GM21528 (cell line): ENCODE data around the gene HOXD9.

Experiments used
- ATAC-seq: cut with Tn5 transposase; IDR thresholded peaks from one replicate; pipeline ENCODE4 v1.9.1; 2021; ENCODE audit warnings: mild to moderate bottlenecking, moderate library complexity; ENCODE audit not compliant: unreplicated experiment, low FRiP score

The HOXD9 gene

GRCh38 chr2:176109192-176109901 lies 13.2 kb upstream of the HOXD9 start:
- no peak for ATAC-seq

DNA sequence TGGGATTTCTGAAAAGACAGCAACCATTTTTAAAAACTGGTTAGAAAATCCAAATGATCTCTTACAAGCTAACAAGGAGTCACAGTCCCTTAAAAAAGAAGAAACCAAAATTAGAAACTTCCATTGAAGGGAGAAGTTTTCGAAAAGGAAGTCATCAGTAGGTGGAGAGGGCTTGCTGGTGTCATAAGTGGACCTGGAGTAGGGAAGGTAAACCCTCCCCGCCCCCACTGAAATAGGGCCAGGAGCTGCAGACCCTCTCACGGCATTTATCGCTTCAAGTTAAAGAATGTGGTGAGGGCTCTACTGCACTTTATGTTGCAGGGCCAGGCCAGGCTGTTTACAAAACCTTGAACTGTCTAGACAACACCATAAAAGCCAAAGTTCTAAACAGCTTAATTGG lies 12.6 kb upstream of the HOXD9 start:
- no peak for ATAC-seq

- ATAC-seq = no peak
These were observed 11.9 kb upstream of the HOXD9 start for GRCh38 chr2:176110415-176111308.

DNA sequence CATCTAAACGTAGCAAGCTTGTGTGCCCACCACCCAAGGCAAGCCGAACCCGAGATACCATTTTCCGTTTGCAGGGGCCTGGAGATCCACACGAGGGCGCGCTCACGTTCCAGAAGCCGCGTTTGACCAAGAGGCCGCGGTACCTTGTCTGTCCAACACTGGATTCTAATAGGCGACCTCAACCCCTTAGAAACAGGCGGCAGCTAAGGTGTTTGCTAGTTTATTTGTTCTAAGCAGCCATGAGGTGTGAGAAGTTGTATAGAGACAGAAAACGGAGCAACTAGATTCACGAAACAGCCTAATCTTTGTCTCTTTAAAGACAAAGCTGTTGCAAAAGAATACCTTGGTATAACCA lies 11.2 kb upstream of the HOXD9 start:
- ATAC-seq = no peak

- no peak for ATAC-seq
These were observed 10.6 kb upstream of the HOXD9 start for GRCh38 chr2:176111846-176112374.

- ATAC-seq = no peak
These were observed 9.9 kb upstream of the HOXD9 start for GRCh38 chr2:176112375-176113302.

- ATAC-seq = no peak
These were observed 8.2 kb upstream of the HOXD9 start for GRCh38 chr2:176114120-176114929.

GRCh38 chr2:176114930-176115625 lies 7.4 kb upstream of the HOXD9 start:
- ATAC-seq = no peak

DNA sequence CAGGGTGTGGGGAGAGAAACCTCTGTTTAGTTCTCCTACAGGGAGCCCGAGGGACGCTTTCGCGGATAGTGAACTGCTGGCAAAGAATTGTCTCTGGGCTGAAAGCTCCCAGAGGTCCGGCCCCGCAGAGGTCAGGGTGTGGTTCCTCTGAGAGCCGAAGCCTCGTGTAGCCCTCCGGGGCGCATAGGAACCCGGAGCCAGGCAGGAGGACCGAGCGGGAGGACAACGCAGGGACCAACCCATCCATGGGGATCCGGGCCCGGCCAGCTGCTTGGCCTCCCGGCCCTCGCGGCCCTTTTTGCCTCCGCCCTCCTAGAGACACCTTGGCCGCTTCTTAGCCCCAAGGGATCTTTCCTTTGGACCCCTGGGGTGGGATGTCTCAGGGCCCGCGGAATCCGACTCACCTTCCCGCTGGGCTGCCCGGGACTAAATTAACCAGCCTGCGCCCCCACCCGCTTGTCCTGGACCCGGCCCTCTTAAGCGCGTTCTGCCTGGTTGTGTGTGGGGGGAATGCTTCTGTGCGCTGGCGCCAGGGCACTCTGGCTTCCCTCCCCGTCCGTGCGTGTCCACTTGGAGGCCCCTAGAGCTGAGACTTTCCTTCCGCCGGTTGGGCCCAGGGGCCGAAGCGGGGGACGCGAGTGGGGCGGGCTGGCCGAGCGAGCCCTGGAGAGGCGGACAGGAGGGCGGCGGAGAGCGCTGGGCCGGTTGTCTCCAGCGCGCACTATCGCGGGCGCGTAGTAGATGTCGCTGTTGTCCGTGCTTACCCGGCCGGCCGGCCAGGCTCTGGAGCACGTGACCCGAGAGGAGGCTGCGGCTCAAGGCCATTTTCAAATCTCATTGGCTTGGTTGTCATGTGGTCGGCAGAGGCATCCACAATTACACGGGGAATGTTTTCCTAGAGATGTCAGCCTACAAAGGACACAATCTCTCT lies 6.4 kb upstream of the HOXD9 start, which contains the start of gene HOXD10:
Gene HOXD10, plus strand, starts transcription at position 896 of the 931 bp plus-strand sequence. CDS start 56 bp downstream, outside the sequence.
- ATAC-seq = no peak

DNA sequence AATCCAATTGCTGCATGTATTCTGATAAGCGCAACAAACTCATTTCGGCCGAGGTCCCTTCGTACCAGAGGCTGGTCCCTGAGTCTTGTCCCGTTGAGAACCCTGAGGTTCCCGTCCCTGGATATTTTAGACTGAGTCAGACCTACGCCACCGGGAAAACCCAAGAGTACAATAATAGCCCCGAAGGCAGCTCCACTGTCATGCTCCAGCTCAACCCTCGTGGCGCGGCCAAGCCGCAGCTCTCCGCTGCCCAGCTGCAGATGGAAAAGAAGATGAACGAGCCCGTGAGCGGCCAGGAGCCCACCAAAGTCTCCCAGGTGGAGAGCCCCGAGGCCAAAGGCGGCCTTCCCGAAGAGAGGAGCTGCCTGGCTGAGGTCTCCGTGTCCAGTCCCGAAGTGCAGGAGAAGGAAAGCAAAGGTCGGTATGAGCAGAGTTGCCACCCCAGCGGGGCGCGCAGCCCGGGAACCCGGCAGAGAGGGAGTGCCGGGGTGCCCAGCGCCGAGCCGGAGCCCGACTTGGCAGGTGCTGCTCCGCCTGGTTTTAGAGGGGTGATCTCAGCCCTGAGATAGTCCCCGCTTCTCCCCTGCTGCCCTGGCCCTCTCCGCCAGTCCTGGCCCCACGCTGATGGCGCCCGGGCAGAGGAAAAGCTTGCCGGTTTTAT lies 5.2 kb upstream of the HOXD9 start:
- no peak for ATAC-seq

- ATAC-seq = no peak
These were observed 4.6 kb upstream of the HOXD9 start for GRCh38 chr2:176117823-176118371.

GRCh38 chr2:176118601-176119339 lies 3.7 kb upstream of the HOXD9 start:
- no peak for ATAC-seq

GRCh38 chr2:176120364-176121189 lies 1.9 kb upstream of the HOXD9 start:
- ATAC-seq = no peak

- ATAC-seq = no peak
These were observed 1.1 kb upstream of the HOXD9 start for GRCh38 chr2:176121190-176122051.
